NCI-H2107 treated with DMSO at 0.1 percent for 48 hours (cell line): Measurements from ENCODE around the gene IGSF8.

Experiments
- DNase-seq: peaks from one replicate; lab custom pipeline; 2025; ENCODE audit not compliant: unreplicated experiment; lab: John Stamatoyannopoulos, UW

Gene IGSF8

GRCh38 chr1:160090760-160091159, 7.7 kb downstream of the IGSF8 start:
- no peak for DNase-seq

- no peak for DNase-seq
Observed at GRCh38 chr1:160089883-160090282, 8.5 kb downstream of the IGSF8 start.

- no peak for DNase-seq
Observed at GRCh38 chr1:160087118-160087662, 11.2 kb downstream of the IGSF8 start.

GRCh38 chr1:160086456-160086892, 11.9 kb downstream of the IGSF8 start:
- no peak for DNase-seq

GRCh38 chr1:160085686-160086455, 12.5 kb downstream of the IGSF8 start:
- peak; percentile 38 for DNase-seq

- DNase-seq: no peak
Observed at GRCh38 chr1:160084771-160085321, 13.6 kb downstream of the IGSF8 start.

GRCh38 chr1:160083968-160084770, 14.2 kb downstream of the IGSF8 start:
- DNase-seq: peak; percentile 52

GRCh38 chr1:160082926-160083325, 15.5 kb downstream of the IGSF8 start:
- DNase-seq: no peak

- DNase-seq: no peak
Observed at GRCh38 chr1:160082487-160082886, 15.9 kb downstream of the IGSF8 start.

- no peak for DNase-seq
Observed at GRCh38 chr1:160081261-160081936, 17.0 kb downstream of the IGSF8 start, which contains the start of gene KCNJ9. KCNJ9 (plus strand) TSS chr1:160081538; CDS start chr1:160084031, 2,493 bp downstream.

GRCh38 chr1:160080381-160081100, 17.9 kb downstream of the IGSF8 start:
- DNase-seq: no peak

- no peak for DNase-seq
Observed at GRCh38 chr1:160079448-160079847, 19.0 kb downstream of the IGSF8 start.

- DNase-seq: no peak
Observed at GRCh38 chr1:160078512-160079195, 19.8 kb downstream of the IGSF8 start.

- no peak for DNase-seq
Observed at GRCh38 chr1:160077486-160077885, 20.9 kb downstream of the IGSF8 start.

GRCh38 chr1:160076295-160076694, 22.1 kb downstream of the IGSF8 start:
- no peak for DNase-seq

GRCh38 chr1:160075836-160076235, 22.6 kb downstream of the IGSF8 start:
- no peak for DNase-seq

GRCh38 chr1:160074865-160075264, 23.6 kb downstream of the IGSF8 start:
- DNase-seq: no peak

- DNase-seq: no peak
Observed at GRCh38 chr1:160071289-160071688, 27.1 kb downstream of the IGSF8 start.

- DNase-seq: peak; percentile 24
Observed at GRCh38 chr1:160070243-160071163, 27.9 kb downstream of the IGSF8 start.
